Fibroblast of mammary gland (primary cell): ENCODE measurements around the gene HSPA1A.

Experiments
- DNase-seq: peaks from one replicate; pipeline ENCODE4 v3.0.0-alpha.2; 2010; ENCODE audit warnings: low read depth
- H3K4me3 ChIP-seq: 2 replicates; pipeline ENCODE4 v1.5.1; 2011; ENCODE audit warnings: low read depth, mild to moderate bottlenecking, low read length, moderate library complexity; ENCODE audit not compliant: control insufficient read depth
- TF ChIP-seq, protein P1 (sequence below): conservative IDR thresholded peaks from 2 replicates; pipeline ENCODE4 v1.5.1; 2011; ENCODE audit warnings: low read depth, low read length, inconsistent platforms; ENCODE audit not compliant: control insufficient read depth, insufficient read depth

Gene HSPA1A

GRCh38 chr6:31769684-31770371, 45.5 kb upstream of the HSPA1A start:
- no peak overlapping the region for H3K4me3 ChIP-seq
- DNase-seq: peak; percentile 52

DNA sequence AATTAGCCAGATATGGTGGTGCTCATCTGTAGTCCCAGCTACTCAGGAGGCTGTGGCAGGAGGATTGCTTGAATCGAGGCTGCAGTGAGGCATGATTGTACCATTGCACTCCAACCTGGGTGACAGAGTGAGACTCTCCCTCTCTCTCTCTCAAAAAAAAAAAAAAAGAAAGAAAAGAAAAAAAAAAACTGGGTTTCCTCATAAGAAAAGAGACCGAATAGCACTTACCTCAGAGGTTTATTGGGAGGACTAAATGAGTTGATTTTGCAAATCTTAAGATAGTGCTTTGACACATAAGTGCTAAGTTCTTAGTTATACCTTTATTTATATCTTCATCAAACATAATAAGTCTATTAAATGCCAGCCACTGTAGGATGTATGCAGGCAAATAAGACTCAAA, 44.5 kb upstream of the HSPA1A start:
- H3K4me3 ChIP-seq: no peak overlapping the region
- TF ChIP-seq, protein P1, sequence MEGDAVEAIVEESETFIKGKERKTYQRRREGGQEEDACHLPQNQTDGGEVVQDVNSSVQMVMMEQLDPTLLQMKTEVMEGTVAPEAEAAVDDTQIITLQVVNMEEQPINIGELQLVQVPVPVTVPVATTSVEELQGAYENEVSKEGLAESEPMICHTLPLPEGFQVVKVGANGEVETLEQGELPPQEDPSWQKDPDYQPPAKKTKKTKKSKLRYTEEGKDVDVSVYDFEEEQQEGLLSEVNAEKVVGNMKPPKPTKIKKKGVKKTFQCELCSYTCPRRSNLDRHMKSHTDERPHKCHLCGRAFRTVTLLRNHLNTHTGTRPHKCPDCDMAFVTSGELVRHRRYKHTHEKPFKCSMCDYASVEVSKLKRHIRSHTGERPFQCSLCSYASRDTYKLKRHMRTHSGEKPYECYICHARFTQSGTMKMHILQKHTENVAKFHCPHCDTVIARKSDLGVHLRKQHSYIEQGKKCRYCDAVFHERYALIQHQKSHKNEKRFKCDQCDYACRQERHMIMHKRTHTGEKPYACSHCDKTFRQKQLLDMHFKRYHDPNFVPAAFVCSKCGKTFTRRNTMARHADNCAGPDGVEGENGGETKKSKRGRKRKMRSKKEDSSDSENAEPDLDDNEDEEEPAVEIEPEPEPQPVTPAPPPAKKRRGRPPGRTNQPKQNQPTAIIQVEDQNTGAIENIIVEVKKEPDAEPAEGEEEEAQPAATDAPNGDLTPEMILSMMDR: no peak
- no peak for DNase-seq

More at GRCh38 chr6:31769684-31770371, 45.5 kb upstream of the HSPA1A start:
- TF ChIP-seq, protein P1: peak; percentile 82

GRCh38 chr6:31771992-31772358, 43.4 kb upstream of the HSPA1A start:
- H3K4me3 ChIP-seq: no peak overlapping the region
- TF ChIP-seq, protein P1: no peak
- peak; percentile 63 for DNase-seq

GRCh38 chr6:31775184-31775583, 40.2 kb upstream of the HSPA1A start:
- DNase-seq: no peak
- TF ChIP-seq, protein P1: no peak
- H3K4me3 ChIP-seq: no peak overlapping the region

DNA sequence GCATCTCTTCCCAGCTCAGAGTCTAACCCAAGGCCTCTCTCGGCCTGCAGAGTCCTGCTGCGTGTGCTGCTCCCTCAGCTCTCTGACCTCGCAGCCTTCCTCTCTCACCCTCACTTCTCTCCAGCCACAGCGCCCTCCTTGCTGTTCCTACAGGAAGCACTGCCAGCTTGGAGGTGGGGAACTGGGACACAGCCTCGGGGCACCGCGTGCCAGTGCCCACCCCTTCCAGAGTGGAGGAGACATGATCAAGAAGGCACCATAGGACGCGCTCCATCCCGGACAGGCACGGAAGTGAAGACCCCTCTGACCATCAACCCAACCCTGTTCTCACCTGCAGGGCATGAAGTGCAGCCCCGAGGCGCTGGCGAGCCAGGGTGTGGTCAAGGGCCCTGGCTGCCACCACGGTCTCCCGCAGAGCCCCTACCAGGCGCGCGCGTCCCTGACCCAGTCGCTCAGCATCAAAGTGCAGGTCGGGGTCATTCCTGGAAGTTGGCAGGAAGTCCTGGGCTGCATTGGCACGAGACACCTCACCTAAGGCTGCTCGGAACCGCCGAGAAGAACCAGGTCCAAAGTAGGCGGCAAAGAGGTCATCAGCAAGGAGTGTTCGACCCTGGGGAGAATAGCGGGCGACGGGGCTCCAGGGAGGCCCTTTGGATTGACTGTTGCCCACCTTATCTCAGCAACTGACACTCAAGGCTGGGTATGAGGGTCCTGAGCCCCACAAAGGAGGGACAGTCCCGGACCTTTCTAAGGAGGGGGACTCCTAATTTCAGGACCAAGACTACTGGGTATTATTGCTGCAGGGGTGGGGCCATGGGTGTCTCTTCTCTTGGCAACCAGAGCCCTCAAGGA, 39.5 kb upstream of the HSPA1A start:
- TF ChIP-seq, protein P1: no peak
- no peak for DNase-seq

DNA sequence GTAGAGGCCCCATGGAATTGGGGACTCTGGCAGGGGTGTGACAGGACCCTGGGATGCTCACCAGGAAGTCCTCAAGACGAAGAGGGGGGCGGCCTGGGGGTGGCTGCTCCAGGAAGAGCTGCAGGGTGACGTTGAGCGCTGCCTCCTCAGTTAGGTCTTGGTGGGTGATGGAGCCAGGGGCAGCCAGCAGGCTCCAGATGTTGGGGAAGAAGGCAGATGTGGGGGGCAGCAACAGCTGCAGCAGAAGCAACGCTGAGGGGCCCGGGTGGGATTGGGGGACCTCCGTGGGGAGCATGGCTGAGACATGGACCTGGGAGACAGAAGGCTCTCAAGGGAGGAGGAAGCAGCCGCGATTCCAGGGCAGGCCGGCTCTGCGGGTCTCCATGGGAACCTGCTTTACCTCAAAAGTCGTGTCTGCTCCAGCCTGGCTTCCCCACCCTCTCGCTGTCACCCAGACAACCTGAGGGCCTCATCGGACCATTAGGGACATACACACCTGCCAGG, 38.8 kb upstream of the HSPA1A start:
- no peak overlapping the region for H3K4me3 ChIP-seq

More for the DNA sequence above, 39.5 kb upstream of the HSPA1A start:
- H3K4me3 ChIP-seq: no peak overlapping the region

More for the DNA sequence above, 38.8 kb upstream of the HSPA1A start:
- TF ChIP-seq, protein P1: no peak
- DNase-seq: no peak
